ENCODE measurements around the gene PCSK5.

DNA sequence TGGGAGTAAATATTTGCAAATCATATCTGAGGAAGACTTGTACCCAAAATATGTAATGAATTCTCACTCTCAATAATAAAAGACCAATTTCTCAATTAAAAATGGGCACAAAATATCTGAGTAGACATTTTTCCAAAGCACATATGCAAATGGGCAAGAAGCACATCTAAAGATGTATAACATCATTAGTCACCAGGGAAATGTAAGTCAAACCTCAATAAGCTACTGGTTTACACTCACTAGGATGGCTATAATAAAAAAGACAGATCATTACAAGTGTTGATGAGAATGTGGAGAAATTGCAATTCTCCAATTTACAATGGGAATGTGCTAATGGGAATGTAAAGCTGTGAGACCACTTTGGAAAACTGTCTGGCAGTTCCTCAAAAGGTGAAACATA lies 13.9 kb downstream of the PCSK5 start:
- TF ChIP-seq, protein P1, sequence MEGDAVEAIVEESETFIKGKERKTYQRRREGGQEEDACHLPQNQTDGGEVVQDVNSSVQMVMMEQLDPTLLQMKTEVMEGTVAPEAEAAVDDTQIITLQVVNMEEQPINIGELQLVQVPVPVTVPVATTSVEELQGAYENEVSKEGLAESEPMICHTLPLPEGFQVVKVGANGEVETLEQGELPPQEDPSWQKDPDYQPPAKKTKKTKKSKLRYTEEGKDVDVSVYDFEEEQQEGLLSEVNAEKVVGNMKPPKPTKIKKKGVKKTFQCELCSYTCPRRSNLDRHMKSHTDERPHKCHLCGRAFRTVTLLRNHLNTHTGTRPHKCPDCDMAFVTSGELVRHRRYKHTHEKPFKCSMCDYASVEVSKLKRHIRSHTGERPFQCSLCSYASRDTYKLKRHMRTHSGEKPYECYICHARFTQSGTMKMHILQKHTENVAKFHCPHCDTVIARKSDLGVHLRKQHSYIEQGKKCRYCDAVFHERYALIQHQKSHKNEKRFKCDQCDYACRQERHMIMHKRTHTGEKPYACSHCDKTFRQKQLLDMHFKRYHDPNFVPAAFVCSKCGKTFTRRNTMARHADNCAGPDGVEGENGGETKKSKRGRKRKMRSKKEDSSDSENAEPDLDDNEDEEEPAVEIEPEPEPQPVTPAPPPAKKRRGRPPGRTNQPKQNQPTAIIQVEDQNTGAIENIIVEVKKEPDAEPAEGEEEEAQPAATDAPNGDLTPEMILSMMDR (IDR thresholded peaks at IDR 0.05; ENCODE audit: borderline replicate concordance, extremely low read depth, low read length, poor library complexity, severe bottlenecking), result no peak
- TF ChIP-seq EZH2 (IDR thresholded peaks at IDR 0.05; ENCODE audit: borderline replicate concordance, low read depth, low read length, severe bottlenecking), result no peak

Measured in DND-41 (cell line).